Pancreas (tissue), 10 donors: ENCODE data around the gene ANKDD1A. TPM values are rescaled to one million over a fixed set of nuclear protein-coding genes. Genes with fewer than 3 reads are reported as not detected.

ENCODE experiments used
- ATAC-seq, 4 donors: fragments of 200-7000 bp; cut with Tn5 transposase; one replicate each; pipeline versions ENCODE4 v1.8.0 to v1.9.1; 2020; ENCODE audit warnings: mild to moderate bottlenecking in 4 of 4, moderate library complexity in 4 of 4
- DNase-seq, 6 donors: peaks; one replicate each; pipeline ENCODE4 v3.0.0-alpha.2; 2020
- FAIRE-seq: peaks from 2 replicates; lab custom pipeline; 2012; peaks lifted over from hg19 to GRCh38; lab: Jason Lieb, UNC
- H3K27ac ChIP-seq, 4 donors: fragments of 200-600 bp; sonication (generic); 1 replicate in 3 of 4; 2 replicates in 1 of 4; pipeline versions ENCODE4 v1.5.0 to v1.8.0; 2020
- H3K27me3 ChIP-seq, 4 donors: fragments of 200-600 bp; one replicate each; pipeline ENCODE4 v1.8.0; 2021
- H3K36me3 ChIP-seq, 3 donors: fragments of 200-600 bp; sonication (generic) in 1 of 3; one replicate each; pipeline versions ENCODE4 v1.5.0 to v1.8.0; 2020 to 2021
- H3K4me1 ChIP-seq, 3 donors: fragments of 200-600 bp; one replicate each; pipeline ENCODE4 v1.8.0; 2021
- H3K4me3 ChIP-seq, 4 donors: fragments of 200-600 bp; sonication (generic) in 2 of 4; one replicate each; pipeline versions ENCODE4 v1.5.0 to v1.8.0; 2020 to 2021
- H3K9me3 ChIP-seq, 4 donors: fragments of 200-600 bp; one replicate each; pipeline ENCODE4 v1.8.0; 2021
- WGBS, 2 donors: extraction: QIAGEN DNeasy Blood & Tissue Kit; methylation state at CpG; one replicate each; pipeline ENCODE4 v1.1.7; 2013; 5-methylcytosine and 5-hydroxymethylcytosine counted together
- intact Hi-C, 3 donors: fragments of 100-400 bp; cut with DNase I; formaldehyde crosslinking; loops; one replicate each; pipeline versions ENCODE4 v1.11.1 to v1.14.2; 2022
- polyA plus RNA-seq, 2 donors: library from polyadenylated mRNA; stranded (reverse); fragments of 200-250 nt; gene quantifications; one replicate each; pipeline ENCODE4 v1.2.3, GENCODE V29; 2013
- total RNA-seq, 6 donors: library from RNA; stranded (reverse); fragmentation: NEBNext Ultra II Directional in 4 of 6; extraction: Animal tissue kit (Norgen Biotek cat#: 25700) in 4 of 6; gene quantifications; one replicate each; pipeline versions ENCODE4 v1.2.1 to v1.2.4, GENCODE V29; 2021 to 2023
- TF ChIP-seq, protein P1 (sequence below), 4 donors: fragments of 200-600 bp; sonication (generic) in 3 of 4; IDR thresholded peaks; one replicate each; pipeline versions ENCODE4 v1.5.0 to v1.8.0; 2021; ENCODE audit warnings: antibody characterized with exemption in 4 of 4
- donor health status: healthy with polysubstance abuse.
- donor health status: DM: no; HTN: no; CAD: no; lungs with moderate emphysema.
- donor health status: DM: no; HTN: no; CAD: no.
- donor health status: control.
- donor health status: control.
- donor health status: Bipolar disorder and iron deficiency.
- donor health status: DM: yes; HTN: yes; CAD: no.
- donor health status: DM: no; HTN: no; CAD: no.
- donor health status: DM: no; HTN: no; CAD: no.
- donor health status: DM: yes; HTN: yes; CAD: no.

The ANKDD1A gene
- total and polyA plus RNA-seq, 8 donors, result 2.0 to 4.9 (median 3.8) TPM

- no peak overlapping the region for H3K27ac ChIP-seq
- ATAC-seq (no peak), FAIRE-seq (no peak), DNase-seq (no peak)
- H3K9me3 ChIP-seq, result no peaks in the 10 kb centered on the region
- no peak overlapping the region for H3K4me3 ChIP-seq
- no peaks in the 10 kb centered on the region for H3K27me3 ChIP-seq
- WGBS, 2 donors, result 71 to 73% methylated on average over 3 of the region's 3 CpGs
- TF ChIP-seq, protein P1, sequence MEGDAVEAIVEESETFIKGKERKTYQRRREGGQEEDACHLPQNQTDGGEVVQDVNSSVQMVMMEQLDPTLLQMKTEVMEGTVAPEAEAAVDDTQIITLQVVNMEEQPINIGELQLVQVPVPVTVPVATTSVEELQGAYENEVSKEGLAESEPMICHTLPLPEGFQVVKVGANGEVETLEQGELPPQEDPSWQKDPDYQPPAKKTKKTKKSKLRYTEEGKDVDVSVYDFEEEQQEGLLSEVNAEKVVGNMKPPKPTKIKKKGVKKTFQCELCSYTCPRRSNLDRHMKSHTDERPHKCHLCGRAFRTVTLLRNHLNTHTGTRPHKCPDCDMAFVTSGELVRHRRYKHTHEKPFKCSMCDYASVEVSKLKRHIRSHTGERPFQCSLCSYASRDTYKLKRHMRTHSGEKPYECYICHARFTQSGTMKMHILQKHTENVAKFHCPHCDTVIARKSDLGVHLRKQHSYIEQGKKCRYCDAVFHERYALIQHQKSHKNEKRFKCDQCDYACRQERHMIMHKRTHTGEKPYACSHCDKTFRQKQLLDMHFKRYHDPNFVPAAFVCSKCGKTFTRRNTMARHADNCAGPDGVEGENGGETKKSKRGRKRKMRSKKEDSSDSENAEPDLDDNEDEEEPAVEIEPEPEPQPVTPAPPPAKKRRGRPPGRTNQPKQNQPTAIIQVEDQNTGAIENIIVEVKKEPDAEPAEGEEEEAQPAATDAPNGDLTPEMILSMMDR (IDR thresholded peaks at IDR 0.05), result no peak
- peaks cover 0 to 13% (median 0%) of the 10 kb centered on the region in 3 donors for H3K4me1 ChIP-seq
- intact Hi-C loops, result no loop called here
- H3K36me3 ChIP-seq, result no peaks in the 10 kb centered on the region
Observed at GRCh38 chr15:64987136-64987535, 75.4 kb downstream of the ANKDD1A start.

DNA sequence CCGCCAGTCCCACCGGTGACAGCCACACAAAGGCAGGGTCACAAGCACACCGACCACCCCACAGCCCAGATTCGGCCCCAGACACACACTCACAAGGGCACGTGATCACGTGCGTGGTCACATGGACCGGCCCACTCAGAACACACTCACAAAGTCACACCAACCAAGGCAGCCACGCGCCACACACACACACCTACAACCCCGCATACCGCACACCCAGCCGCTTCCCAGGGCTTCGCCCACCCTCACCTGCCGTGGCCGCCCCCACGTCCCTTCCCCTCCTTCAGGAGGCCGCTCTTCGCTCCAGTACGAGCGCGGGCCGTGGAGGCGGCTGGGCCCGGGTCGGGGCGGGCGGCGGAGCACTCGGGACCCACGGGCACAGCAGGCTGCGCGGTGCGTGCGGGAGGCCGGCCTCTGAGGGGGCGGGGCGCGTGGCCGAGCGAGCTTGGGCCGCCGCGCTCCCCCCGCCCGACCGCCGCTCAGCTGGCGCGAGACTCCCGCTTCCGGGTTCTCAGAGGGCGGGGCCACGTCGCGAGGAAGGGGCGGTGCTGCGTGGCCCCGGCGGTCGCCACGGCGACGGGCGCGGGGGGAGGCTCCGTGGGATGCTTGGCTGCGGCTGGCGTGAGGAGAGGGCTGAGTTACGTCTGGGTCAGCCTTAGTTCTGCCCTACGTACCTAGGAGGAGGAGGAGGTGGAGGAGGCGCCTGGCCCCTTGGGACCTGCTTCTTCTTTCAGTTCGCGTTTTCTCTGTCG is 77.9 kb downstream of the ANKDD1A start, which contains the start of gene SPG21:
Gene SPG21, minus strand, starts transcription at position 499 of the 752 bp plus-strand sequence. CDS start 6,345 bp downstream, outside the sequence.
- Histone ChIP-seq H3K4me3 (peak within 1 kb of the TSS; percentile 84 to 94 (median 93)), H3K27me3 (no peaks in the 10 kb centered on the region), H3K4me1 (peaks cover 0 to 13% (median 0%) of the 10 kb centered on the region in 3 donors), H3K36me3 (no peaks in the 10 kb centered on the region), H3K27ac (peak within 1 kb of the TSS; percentile 65 to 89 (median 76)), H3K9me3 (no peaks in the 10 kb centered on the region)
- peak; percentile 93 to 97 (median 96) for DNase-seq
- WGBS, 2 donors, result 0% methylated on average over 67 to 75 of the region's 75 CpGs
- ATAC-seq, result peak; percentile 95 to 97 (median 96)
- no peak for FAIRE-seq
- TF ChIP-seq, protein P1 (IDR thresholded peaks at IDR 0.05), result no peak
- intact Hi-C loops, result no loop called here

DNA sequence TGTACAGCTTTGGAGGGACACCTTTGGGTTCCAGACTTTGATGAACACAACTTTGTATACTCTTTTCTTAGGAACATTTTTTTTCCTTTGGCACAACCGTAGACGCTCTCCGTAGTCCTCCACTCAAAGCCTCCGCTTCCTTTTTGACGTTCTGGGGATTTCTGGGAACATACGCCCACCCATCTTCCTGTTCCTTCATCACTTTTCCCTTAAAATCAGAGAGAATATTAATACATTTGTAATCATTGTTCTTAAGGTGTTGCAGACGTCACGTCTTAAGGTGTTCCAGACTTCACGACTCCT is 78.4 kb downstream of the ANKDD1A start:
- DNase-seq (no peak), ATAC-seq (peak in 1 of 4 donors; percentile 4), FAIRE-seq (no peak)
- Histone ChIP-seq H3K9me3 (no peaks in the 10 kb centered on the region), H3K36me3 (no peaks in the 10 kb centered on the region), H3K27ac (peak overlapping the region; percentile 65 to 89 (median 76)), H3K27me3 (no peaks in the 10 kb centered on the region), H3K4me3 (peak overlapping the region; percentile 84 to 94 (median 93)), H3K4me1 (peaks cover 0 to 13% (median 0%) of the 10 kb centered on the region in 3 donors)
- TF ChIP-seq, protein P1 (IDR thresholded peaks at IDR 0.05), result no peak
- WGBS, 2 donors, result 2 to 3% methylated on average over 9 of the region's 9 CpGs
- intact Hi-C loops, result no loop called here

GRCh38 chr15:64991536-64992135 is 79.9 kb downstream of the ANKDD1A start:
- ATAC-seq, result no peak
- no peaks in the 10 kb centered on the region for H3K9me3 ChIP-seq
- H3K4me3 ChIP-seq, result no peak overlapping the region
- no peak for FAIRE-seq
- H3K27me3 ChIP-seq, result no peaks in the 10 kb centered on the region
- WGBS, 2 donors, result 37 to 51% methylated on average over 2 of the region's 2 CpGs
- no peak for DNase-seq
- no peaks in the 10 kb centered on the region for H3K36me3 ChIP-seq
- intact Hi-C loops, result no loop called here
- no peak overlapping the region for H3K27ac ChIP-seq
- TF ChIP-seq, protein P1 (IDR thresholded peaks at IDR 0.05), result no peak
- peaks cover 0 to 7% (median 0%) of the 10 kb centered on the region in 3 donors for H3K4me1 ChIP-seq
